Fibroblast of skin of abdomen (primary cell): ENCODE measurements around the gene PTF1A. TPM values are rescaled to one million over a fixed set of nuclear protein-coding genes. Genes with fewer than 3 reads are reported as not detected.
A peak's percentile ranks its signal among the peaks of the same experiment; 100 is the strongest.

Experiments
- DNase-seq: peaks from one replicate; pipeline ENCODE4 v3.0.0-alpha.2; 2013
- polyA plus RNA-seq, 2 experiments: library from polyadenylated mRNA; unstranded; fragments of 120-200 nt; gene quantifications; one replicate each; pipeline ENCODE4 v1.2.1, GENCODE V29; 2013; ENCODE audit not compliant: insufficient read length in 2 of 2

The PTF1A gene
- polyA plus RNA-seq (2013, experiment 1 of 2; ENCODE audit: insufficient read length): not detected
- not detected for polyA plus RNA-seq (2013, experiment 2 of 2; ENCODE audit: insufficient read length)

- DNase-seq: no peak
Observed at GRCh38 chr10:23191764-23192711, at the start of gene PTF1A. Gene PTF1A, plus strand, starts transcription at chr10:23192312. Its CDS starts 219 bp downstream, at chr10:23192531.

DNA sequence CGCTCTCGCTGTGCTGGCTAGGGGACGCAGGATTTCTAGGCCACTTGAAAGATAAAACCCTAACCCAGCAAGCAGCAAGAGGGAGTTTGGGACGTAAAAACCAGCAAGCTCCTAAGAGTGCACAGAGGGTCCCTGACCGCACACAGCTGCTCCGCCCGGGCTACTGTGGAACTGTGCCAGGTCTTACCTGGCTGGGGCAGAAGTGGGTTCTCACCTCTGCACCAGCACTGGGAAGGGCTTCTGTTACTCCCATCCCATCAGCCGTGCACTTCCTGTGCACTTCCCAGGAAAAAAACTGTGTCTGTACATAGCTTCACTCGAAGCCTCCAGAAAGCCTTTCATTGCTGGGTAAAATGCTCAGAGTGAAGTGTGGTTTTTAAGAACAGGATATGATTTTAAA is 45.9 kb upstream of the PTF1A start:
- no peak for DNase-seq

DNA sequence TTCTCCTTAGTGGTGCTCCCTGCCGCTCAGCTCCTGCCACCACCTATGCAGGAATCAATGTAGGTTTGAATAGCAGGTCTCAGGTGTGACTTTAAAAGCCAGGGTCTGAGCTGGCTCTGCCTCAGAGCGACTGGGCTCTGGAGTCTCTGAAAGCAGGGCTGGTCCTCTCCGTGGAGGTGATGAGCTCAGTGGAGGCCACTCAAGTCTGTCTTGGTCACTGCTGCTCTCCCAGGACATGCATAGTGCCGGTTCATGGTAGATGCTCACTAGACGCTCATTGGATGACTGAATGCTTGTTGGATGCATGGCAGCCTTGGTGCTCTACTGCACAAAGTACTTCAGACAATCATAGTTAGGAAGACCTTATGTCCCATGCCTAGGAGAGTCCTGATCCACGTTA is 45.1 kb upstream of the PTF1A start:
- no peak for DNase-seq

DNA sequence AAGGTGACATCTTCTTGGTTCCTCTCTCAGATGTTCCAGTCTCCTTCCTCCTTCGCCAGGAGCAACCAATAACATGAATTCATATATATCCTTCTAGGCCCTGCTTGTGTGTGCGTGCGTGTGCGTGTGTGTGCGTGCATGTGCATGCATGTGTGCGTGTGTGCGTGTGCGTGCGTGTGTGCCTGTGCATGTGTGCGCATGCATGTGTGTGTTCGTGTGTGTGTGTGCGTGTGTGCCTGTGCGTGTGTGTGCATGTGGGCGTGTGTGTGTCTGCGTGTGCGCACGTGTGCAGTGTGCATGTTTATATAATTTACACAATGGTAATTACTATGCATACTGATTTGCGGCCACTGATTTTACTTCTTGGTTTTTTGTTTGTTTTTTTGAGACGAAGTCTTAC is 43.9 kb upstream of the PTF1A start:
- no peak for DNase-seq

DNA sequence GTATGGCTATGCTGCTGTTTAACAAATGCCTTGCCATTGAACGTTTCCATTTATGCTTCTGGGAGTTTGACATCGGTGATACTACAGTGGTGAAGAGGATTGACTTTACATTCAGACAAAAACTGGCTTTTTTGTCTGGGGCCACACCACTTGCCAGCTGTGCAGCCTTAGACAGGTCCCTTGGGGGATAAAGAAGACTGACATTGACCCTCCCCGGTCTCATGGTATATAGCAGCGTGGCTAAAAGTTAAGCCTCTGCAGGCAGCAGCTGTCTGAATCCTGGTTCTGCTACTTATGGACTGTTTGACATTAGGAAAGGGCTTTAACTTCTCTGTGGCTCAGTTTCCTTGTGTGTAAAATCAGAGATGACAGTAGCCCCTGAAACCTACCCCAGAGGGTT is 42.0 kb upstream of the PTF1A start:
- DNase-seq: no peak

DNA sequence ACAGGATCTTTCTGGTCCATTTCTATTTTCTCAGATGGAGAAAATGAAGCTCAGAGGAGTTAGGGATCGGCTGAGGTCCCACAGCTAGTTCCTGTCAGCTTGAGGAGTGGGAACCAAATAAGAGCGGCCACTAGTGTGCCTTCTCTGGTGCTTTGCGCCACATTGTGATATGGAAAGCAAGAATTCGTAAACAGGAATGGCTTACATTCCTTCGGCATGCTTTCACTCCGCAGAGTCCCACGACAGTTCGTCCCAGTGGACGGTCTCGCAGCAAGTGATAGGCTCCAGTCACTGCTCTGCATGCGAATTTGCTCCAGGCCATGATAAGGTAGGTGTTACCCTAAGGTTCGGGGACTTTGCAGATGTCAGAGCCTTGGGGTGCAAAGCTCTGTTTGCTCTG is 41.5 kb upstream of the PTF1A start:
- DNase-seq: no peak

DNA sequence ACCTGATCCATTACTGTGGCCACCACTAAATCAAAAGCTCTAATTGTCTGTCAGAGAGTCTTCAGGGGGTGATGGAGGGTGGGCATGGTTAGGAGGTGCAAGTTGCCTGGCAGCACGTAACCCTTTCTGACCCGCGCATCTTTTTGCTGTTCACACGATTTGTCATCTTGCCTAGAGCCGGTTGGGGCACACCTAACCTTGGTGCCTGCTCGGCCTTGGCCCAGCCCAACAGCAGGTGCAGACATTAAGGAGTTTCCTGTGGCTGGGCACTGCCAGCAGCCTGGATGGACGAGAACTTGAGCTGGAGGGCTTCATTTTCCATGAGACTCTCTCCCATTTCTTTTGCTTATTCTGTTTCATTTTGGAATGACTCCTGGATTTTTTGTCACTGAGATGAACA is 41.0 kb upstream of the PTF1A start:
- DNase-seq: no peak

GRCh38 chr10:23155169-23155568 is 36.9 kb upstream of the PTF1A start:
- peak; percentile 2 for DNase-seq

DNA sequence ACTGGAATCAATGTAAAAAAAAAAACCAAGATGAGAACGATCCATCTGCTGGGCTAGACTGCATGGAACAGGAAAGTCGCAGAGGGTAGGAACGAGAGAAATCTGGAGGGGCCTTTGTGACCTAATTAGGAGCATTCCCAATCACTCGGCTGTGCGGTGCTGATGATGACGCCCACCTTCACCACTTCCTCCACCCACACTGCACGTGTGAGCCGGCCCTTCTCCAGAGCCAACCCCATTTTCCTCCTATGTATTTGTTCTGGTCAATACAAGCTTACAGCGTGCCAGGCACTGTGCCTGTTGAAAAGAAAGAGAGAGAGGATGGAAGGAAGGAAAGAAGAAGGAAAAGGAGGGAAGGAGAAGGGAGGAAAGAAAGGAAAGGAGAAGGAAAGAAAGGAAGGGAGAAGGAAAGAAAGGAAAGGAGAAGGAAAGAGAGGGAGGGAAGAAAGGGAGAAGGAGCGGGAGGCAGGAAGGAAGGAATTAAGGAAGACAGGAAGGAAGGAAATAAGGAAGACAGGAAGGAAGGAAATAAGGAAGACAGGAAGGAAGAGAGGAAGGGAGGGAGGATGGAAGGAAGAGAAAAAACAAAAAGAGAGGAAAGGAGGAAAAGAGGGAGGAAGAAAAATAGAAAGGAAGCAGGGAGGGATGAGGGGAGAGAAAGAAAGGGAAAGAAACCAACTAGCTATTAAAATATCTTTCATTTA is 35.5 kb upstream of the PTF1A start:
- no peak for DNase-seq

- DNase-seq: no peak
Observed at GRCh38 chr10:23157239-23157681, 34.9 kb upstream of the PTF1A start.

DNA sequence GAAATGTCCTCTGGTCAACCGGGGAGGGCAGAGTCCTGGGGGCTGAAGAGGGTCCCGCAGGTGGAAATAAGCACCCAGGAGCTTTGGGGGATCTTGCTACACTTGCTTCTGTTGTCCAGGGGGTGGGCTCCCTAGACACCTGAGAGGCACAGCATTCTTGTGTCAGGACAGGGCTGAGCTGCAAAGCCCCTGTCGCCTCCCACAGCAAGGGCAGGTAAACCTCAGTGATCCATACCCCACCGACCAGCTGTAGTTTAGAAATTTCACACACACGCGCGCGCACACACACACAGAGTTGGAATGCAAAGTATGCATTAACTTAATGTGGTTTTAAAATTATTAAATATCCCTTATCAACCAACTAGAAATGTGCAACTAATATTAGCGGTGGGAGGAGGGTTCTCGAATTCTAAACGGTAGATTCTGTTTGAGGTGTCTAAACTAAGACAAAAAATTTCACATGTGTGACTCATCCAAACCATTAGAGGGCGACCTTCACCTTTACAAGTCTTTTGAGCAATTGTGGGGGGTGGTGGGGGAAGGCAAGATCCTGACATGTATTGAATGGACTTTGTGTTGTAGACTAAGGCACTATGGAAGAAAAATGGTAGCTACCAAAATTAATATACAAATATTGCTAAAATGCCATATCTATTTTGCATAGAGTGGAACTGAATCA is 34.3 kb upstream of the PTF1A start:
- peak; percentile 46 for DNase-seq

GRCh38 chr10:23158370-23158769 is 33.7 kb upstream of the PTF1A start:
- DNase-seq: peak; percentile 52

DNA sequence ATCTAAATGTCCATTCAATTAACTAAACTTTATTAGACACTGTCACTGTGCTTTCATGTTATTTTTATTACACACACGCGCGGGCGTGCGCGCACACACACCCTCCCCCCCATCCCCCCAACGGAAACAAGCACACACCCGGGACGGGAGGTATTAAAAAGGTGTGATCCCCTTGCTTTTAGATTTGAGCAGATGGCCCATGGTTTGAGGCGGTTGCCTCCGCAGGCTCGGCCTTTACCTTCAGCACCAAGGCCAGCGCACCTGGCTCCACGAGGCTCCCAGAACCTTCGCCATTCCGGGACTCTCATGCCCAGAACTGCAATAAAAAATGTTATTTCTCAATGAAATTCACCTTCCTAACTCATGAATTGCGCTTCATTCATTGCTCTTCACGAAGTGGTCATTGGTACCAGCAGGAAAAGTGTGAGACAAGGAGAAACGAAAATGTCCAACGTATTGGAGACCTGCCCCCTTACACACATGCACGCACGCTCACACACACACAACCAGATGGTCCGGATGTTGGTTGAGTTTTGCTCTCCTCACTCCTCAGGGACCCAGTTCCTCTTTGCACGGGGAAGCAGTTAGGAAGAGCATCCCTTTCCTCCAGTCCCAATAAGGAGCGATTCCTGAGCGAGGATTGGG is 20.8 kb upstream of the PTF1A start:
- DNase-seq: peak; percentile 37

DNA sequence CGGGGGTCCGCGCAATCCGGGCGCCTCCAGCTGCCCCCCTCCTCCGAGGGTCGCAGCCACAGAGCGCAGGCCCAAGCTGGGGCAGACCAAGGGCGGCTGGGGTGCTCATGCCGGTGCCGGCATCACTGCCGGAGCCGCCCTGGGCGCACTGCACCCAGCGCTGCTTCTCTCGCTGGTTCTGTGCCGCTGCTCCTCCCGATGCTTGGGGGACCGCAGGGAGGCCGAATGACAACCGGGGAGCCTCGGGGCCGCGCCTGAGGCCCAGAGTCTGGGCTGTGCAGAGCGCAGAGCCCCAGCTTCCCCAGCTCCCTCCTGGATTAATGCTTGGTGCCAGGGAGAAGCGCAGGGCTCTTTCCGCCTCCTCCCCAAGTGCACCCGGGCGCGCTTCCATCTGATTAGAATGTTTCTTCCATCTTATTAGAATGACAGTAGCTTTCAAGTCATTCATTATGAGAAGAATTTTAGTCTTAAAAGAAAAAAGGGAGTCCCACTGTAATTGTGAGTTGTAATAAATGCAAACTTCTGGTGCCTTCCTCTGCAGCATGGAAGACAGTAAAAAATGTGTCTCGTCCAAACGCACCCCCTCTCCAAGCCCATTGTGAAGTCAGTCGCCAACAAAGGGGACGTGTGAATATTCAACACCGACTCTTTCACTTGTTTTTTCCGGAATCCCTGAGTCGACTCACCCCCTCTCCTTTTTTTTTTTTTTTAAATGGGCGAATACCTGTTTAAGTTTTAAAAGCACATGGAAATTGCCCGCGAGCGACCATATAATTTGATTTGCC is 19.5 kb upstream of the PTF1A start:
- no peak for DNase-seq

GRCh38 chr10:23173214-23174073 is 18.7 kb upstream of the PTF1A start:
- no peak for DNase-seq

DNA sequence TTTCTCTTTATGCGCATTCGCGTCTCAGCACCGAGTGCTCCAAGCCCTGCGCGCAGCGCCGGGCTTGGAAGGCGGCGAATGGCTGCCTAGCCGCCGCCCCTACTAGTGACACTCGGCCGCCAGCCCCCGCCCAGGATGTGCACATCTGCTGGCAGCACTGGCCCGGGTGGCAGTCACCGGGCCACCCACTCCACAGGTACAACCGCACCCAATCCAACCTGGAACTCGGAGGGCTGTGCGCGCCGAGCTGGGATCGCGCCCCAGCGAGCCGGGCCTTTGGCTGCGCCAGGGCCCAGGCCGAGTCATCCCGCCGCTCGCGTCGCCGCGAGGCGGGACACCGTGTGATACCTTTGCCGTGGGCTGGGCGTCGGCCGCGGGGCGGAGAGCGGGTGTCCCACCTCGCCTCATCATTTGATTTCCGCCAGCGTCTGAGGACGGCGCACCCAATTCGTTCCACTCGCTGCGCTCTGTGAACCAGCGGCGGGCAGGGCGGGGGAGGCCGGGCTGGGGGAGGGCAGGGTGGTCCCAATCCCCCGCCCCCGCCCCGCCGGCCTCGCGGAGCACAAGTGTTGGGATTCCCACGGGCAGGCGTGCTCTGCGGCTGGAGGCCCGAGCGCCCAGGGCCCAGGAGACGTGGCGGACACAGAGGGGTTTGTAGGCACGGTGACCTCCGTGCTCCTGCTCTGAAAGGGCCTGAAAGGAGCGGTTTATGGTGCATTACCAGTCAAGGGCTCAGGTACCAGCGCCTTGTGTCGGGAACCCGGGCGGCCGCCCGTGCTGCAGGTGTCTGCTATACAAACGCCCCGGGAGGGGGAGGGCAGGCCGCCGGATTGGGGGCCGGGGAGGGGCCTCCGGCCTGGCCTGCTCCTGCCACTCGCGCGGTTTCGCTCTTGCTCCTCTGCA is 17.8 kb upstream of the PTF1A start:
- no peak for DNase-seq

GRCh38 chr10:23174977-23175512 is 17.1 kb upstream of the PTF1A start:
- no peak for DNase-seq

GRCh38 chr10:23186178-23186577 is 5.9 kb upstream of the PTF1A start:
- DNase-seq: no peak

DNA sequence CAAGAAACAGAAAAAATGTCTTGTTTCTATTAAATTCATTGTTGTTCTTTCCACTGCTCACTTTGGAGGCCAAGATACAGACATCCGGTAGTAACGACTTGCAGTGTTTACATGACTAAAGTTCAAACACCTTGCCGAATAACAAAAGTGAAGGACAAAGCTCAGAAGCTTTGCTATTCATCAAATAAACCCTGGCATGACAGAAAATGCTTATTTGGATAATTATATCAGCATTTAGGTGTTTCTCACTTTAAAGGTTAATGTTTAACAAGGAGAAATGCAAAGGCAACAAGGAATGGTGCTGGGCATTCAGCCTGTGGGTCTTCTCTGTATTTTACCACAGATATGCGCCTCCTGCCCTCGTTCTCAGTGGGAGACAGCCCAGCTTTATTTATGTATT is 5.4 kb upstream of the PTF1A start:
- DNase-seq: no peak
